GM23338 (cell line): Measurements from ENCODE around the gene ZMPSTE24. TPM values are rescaled to one million over a fixed set of nuclear protein-coding genes. Genes with fewer than 3 reads are reported as not detected.

Source experiments
- ATAC-seq: fragments of 200-7000 bp; cut with Tn5 transposase; 3 replicates; pipeline ENCODE4 v1.9.1; 2020
- DNase-seq: peaks from one replicate; pipeline ENCODE4 v3.0.0-alpha.2; 2015; ENCODE audit warnings: low spot score
- H2AFZ ChIP-seq: fragments of 200-600 bp; sonication (generic); 2 replicates; pipeline ENCODE4 v1.8.0; 2016; ENCODE audit warnings: antibody characterized with exemption, mild to moderate bottlenecking, moderate library complexity
- H3F3A ChIP-seq: fragments of 200-600 bp; sonication (generic); replicated peaks from 2 replicates; pipeline ENCODE4 v1.8.0; 2017; ENCODE audit warnings: antibody characterized with exemption, mixed run types, low read depth
- H3K27ac ChIP-seq: fragments of 200-600 bp; sonication (generic); 2 replicates; pipeline ENCODE4 v1.6.1; 2016; ENCODE audit warnings: low read depth
- H3K27me3 ChIP-seq: fragments of 200-600 bp; sonication (generic); 2 replicates; pipeline ENCODE4 v1.8.0; 2016; ENCODE audit warnings: mild to moderate bottlenecking, mixed run types, moderate library complexity; ENCODE audit not compliant: insufficient read depth
- H3K36me3 ChIP-seq: fragments of 200-600 bp; sonication (generic); 2 replicates; pipeline ENCODE4 v1.8.0; 2016; ENCODE audit warnings: mild to moderate bottlenecking; ENCODE audit not compliant: insufficient read depth
- H3K4me1 ChIP-seq: fragments of 200-600 bp; sonication (generic); 2 replicates; pipeline ENCODE4 v1.8.0; 2016; ENCODE audit warnings: mild to moderate bottlenecking, moderate library complexity; ENCODE audit not compliant: insufficient read depth
- H3K4me2 ChIP-seq: fragments of 200-600 bp; sonication (generic); 2 replicates; pipeline ENCODE4 v1.7.1; 2017; ENCODE audit warnings: mixed run types
- H3K4me3 ChIP-seq: fragments of 200-600 bp; sonication (generic); 2 replicates; pipeline ENCODE4 v1.6.1; 2016; ENCODE audit warnings: mixed run types
- H3K79me2 ChIP-seq: fragments of 200-600 bp; sonication (generic); replicated peaks from 2 replicates; pipeline ENCODE4 v1.8.0; 2017; ENCODE audit warnings: mild to moderate bottlenecking; ENCODE audit not compliant: insufficient read depth
- H3K9me2 ChIP-seq: fragments of 200-600 bp; sonication (generic); 2 replicates; pipeline ENCODE4 v1.8.0; 2017; ENCODE audit not compliant: insufficient read depth
- H4K20me1 ChIP-seq: fragments of 200-600 bp; sonication (generic); replicated peaks from 2 replicates; pipeline ENCODE4 v1.8.0; 2017; ENCODE audit warnings: mild to moderate bottlenecking; ENCODE audit not compliant: insufficient read depth
- H3K27ac Mint-ChIP-seq: 2 replicates; pipeline ENCODE4 v1.8.0; 2020; ENCODE audit warnings: inconsistent platforms, mild to moderate bottlenecking, moderate library complexity, mixed read lengths
- H3K27me3 Mint-ChIP-seq: 3 replicates; pipeline ENCODE4 v1.8.0; 2022; ENCODE audit warnings: low read depth, mild to moderate bottlenecking, moderate library complexity, mixed read lengths, inconsistent platforms; ENCODE audit not compliant: insufficient read depth, poor library complexity
- H3K36me3 Mint-ChIP-seq: 3 replicates; pipeline ENCODE4 v1.8.0; 2021; ENCODE audit warnings: low read depth, mild to moderate bottlenecking, inconsistent platforms, moderate library complexity, mixed read lengths
- H3K4me1 Mint-ChIP-seq: 3 replicates; pipeline ENCODE4 v1.8.0; 2020; ENCODE audit warnings: mild to moderate bottlenecking, inconsistent platforms, mixed read lengths
- H3K4me3 Mint-ChIP-seq: 3 replicates; pipeline ENCODE4 v1.8.0; 2021; ENCODE audit warnings: moderate library complexity, mild to moderate bottlenecking, inconsistent platforms, mixed read lengths
- H3K9me3 Mint-ChIP-seq: 3 replicates; pipeline ENCODE4 v1.8.0; 2020; ENCODE audit warnings: moderate library complexity, mild to moderate bottlenecking, inconsistent platforms, mixed read lengths
- CREB1 ChIP-seq: fragments of 250-450 bp; sonication (Bioruptor Pico); IDR thresholded peaks from 2 replicates; pipeline ENCODE4 v1.5.0; 2020; ENCODE audit warnings: low read depth, mild to moderate bottlenecking, moderate library complexity
- EZH2phosphoT487 ChIP-seq: fragments of 200-600 bp; sonication (generic); IDR thresholded peaks from one replicate; pipeline ENCODE4 v1.8.1; 2018; ENCODE audit warnings: antibody characterized with exemption; ENCODE audit not compliant: unreplicated experiment
- JUNB ChIP-seq: IDR thresholded peaks from one replicate; pipeline ENCODE4 v1.6.1; 2016; ENCODE audit warnings: antibody characterized with exemption; ENCODE audit not compliant: unreplicated experiment
- ZNF114 ChIP-seq: fragments of 250-450 bp; sonication (Bioruptor Pico); IDR thresholded peaks from 2 replicates; pipeline ENCODE4 v1.5.0; 2020; ENCODE audit warnings: mild to moderate bottlenecking, moderate library complexity
- ZNF331 ChIP-seq: fragments of 250-450 bp; sonication (Bioruptor Pico); IDR thresholded peaks from 2 replicates; pipeline ENCODE4 v1.5.0; 2020; ENCODE audit warnings: low read depth, mild to moderate bottlenecking, moderate library complexity
- ZNF462 ChIP-seq: fragments of 250-450 bp; sonication (Bioruptor Pico); IDR thresholded peaks from 2 replicates; pipeline ENCODE4 v1.5.0; 2020; ENCODE audit warnings: mild to moderate bottlenecking, moderate library complexity
- polyA plus RNA-seq: library from polyadenylated mRNA; unstranded; fragments of >200 nt; fragmentation: Nextera tagmentation; extraction: Ambion mirVana; gene quantifications from 2 replicates; pipeline ENCODE4 v1.2.1, GENCODE V29; 2016
- total RNA-seq: library from RNA; depleted of rRNA; stranded (reverse); fragments of >200 nt; shearing (Covaris generic); gene quantifications from 2 replicates; pipeline ENCODE4 v1.2.3, GENCODE V29; 2014
- TF ChIP-seq, protein P1 (sequence below): IDR thresholded peaks from one replicate; pipeline ENCODE4 v1.6.1; 2018; ENCODE audit warnings: antibody characterized with exemption; ENCODE audit not compliant: unreplicated experiment
- TF ChIP-seq, protein P2 (sequence below), 2 experiments: fragments of 200-600 bp in 1 of 2; sonication (generic) in 1 of 2; conservative IDR thresholded peaks; 2 replicates each; pipeline versions ENCODE4 v1.5.1 to v1.6.1; 2016 to 2017; ENCODE audit warnings: antibody characterized with exemption in 2 of 2, low read depth in 2 of 2, mild to moderate bottlenecking in 2 of 2, moderate library complexity in 1 of 2
- TF ChIP-seq, protein P3 (sequence below): IDR thresholded peaks from 2 replicates; pipeline ENCODE4 v1.6.1; 2016; ENCODE audit warnings: antibody characterized with exemption

Gene ZMPSTE24
- total and polyA plus RNA-seq, 2 experiments from 2014 or later = 23.1 to 51.2 TPM

GRCh38 chr1:40245686-40246085 lies 12.3 kb upstream of the ZMPSTE24 start (continued):
- no peak for TF ChIP-seq ZNF462 (CRISPR knock-in tag)
- TF ChIP-seq JUNB = no peak
- TF ChIP-seq ZNF114 = no peak

GRCh38 chr1:40247655-40248054 lies 10.4 kb upstream of the ZMPSTE24 start, which contains the start of gene TMCO2:
Gene TMCO2 (plus strand): TSS chr1:40247937. CDS start chr1:40247994, 57 bp downstream.
- DNase-seq (no peak), ATAC-seq (no peak)
- H3K27ac Mint-ChIP-seq = no peak within 1 kb of the TSS
- no peaks in the 10 kb centered on the region for H3K79me2 ChIP-seq
- no peak within 1 kb of the TSS for H3K27ac ChIP-seq
- 0 out of 2 replicates have a peak within 1 kb of the TSS, but pooled peaks have one; percentile 12 for H2AFZ ChIP-seq
- H3F3A ChIP-seq = no peaks in the 10 kb centered on the region
- no peak within 1 kb of the TSS for H3K4me3 ChIP-seq
- no peak for TF ChIP-seq EZH2phosphoT487
- no peak for TF ChIP-seq CREB1
- TF ChIP-seq ZNF331 (CRISPR knock-in tag) = no peak
- TF ChIP-seq, protein P1, sequence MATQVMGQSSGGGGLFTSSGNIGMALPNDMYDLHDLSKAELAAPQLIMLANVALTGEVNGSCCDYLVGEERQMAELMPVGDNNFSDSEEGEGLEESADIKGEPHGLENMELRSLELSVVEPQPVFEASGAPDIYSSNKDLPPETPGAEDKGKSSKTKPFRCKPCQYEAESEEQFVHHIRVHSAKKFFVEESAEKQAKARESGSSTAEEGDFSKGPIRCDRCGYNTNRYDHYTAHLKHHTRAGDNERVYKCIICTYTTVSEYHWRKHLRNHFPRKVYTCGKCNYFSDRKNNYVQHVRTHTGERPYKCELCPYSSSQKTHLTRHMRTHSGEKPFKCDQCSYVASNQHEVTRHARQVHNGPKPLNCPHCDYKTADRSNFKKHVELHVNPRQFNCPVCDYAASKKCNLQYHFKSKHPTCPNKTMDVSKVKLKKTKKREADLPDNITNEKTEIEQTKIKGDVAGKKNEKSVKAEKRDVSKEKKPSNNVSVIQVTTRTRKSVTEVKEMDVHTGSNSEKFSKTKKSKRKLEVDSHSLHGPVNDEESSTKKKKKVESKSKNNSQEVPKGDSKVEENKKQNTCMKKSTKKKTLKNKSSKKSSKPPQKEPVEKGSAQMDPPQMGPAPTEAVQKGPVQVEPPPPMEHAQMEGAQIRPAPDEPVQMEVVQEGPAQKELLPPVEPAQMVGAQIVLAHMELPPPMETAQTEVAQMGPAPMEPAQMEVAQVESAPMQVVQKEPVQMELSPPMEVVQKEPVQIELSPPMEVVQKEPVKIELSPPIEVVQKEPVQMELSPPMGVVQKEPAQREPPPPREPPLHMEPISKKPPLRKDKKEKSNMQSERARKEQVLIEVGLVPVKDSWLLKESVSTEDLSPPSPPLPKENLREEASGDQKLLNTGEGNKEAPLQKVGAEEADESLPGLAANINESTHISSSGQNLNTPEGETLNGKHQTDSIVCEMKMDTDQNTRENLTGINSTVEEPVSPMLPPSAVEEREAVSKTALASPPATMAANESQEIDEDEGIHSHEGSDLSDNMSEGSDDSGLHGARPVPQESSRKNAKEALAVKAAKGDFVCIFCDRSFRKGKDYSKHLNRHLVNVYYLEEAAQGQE = no peak
- no peak for TF ChIP-seq ZNF114
- TF ChIP-seq, protein P2, sequence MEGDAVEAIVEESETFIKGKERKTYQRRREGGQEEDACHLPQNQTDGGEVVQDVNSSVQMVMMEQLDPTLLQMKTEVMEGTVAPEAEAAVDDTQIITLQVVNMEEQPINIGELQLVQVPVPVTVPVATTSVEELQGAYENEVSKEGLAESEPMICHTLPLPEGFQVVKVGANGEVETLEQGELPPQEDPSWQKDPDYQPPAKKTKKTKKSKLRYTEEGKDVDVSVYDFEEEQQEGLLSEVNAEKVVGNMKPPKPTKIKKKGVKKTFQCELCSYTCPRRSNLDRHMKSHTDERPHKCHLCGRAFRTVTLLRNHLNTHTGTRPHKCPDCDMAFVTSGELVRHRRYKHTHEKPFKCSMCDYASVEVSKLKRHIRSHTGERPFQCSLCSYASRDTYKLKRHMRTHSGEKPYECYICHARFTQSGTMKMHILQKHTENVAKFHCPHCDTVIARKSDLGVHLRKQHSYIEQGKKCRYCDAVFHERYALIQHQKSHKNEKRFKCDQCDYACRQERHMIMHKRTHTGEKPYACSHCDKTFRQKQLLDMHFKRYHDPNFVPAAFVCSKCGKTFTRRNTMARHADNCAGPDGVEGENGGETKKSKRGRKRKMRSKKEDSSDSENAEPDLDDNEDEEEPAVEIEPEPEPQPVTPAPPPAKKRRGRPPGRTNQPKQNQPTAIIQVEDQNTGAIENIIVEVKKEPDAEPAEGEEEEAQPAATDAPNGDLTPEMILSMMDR (conservative IDR thresholded peaks at IDR 0.05; ENCODE audit: low read depth in 2 of 2) = no peak
- TF ChIP-seq, protein P3, sequence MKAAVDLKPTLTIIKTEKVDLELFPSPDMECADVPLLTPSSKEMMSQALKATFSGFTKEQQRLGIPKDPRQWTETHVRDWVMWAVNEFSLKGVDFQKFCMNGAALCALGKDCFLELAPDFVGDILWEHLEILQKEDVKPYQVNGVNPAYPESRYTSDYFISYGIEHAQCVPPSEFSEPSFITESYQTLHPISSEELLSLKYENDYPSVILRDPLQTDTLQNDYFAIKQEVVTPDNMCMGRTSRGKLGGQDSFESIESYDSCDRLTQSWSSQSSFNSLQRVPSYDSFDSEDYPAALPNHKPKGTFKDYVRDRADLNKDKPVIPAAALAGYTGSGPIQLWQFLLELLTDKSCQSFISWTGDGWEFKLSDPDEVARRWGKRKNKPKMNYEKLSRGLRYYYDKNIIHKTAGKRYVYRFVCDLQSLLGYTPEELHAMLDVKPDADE = no peak
- no peak within 1 kb of the TSS for H3K4me3 Mint-ChIP-seq
- no peak within 1 kb of the TSS for H3K4me2 ChIP-seq
- H3K9me2 ChIP-seq = no peaks in the 10 kb centered on the region
- no peaks in the 10 kb centered on the region for H3K27me3 ChIP-seq
- H4K20me1 ChIP-seq = no peaks in the 10 kb centered on the region
- no peaks in the 10 kb centered on the region for H3K4me1 Mint-ChIP-seq
- H3K9me3 Mint-ChIP-seq = no peaks in the 10 kb centered on the region
- H3K27me3 Mint-ChIP-seq = peaks cover 3% of the 10 kb centered on the region
- H3K36me3 Mint-ChIP-seq = no peaks in the 10 kb centered on the region
- no peaks in the 10 kb centered on the region for H3K36me3 ChIP-seq
- H3K4me1 ChIP-seq = no peaks in the 10 kb centered on the region
